Trophoblast cell (in vitro differentiated cells and primary cell): ENCODE data around the gene KCNT1.

Source experiments
- DNase-seq, 2 donors: peaks; one replicate each; pipeline ENCODE4 v3.0.0-alpha.2; 2016
- H2AFZ ChIP-seq: 2 replicates; pipeline ENCODE4 v1.6.1; 2013; ENCODE audit warnings: low read length, moderate library complexity, mild to moderate bottlenecking; ENCODE audit not compliant: insufficient read depth, poor library complexity
- H2AK5ac ChIP-seq: 2 replicates; pipeline ENCODE4 v1.6.1; 2013; ENCODE audit warnings: mild to moderate bottlenecking, low read length
- H2BK120ac ChIP-seq: 2 replicates; pipeline ENCODE4 v1.6.1; 2013; ENCODE audit warnings: low read length, mild to moderate bottlenecking, moderate library complexity; ENCODE audit not compliant: insufficient read depth, poor library complexity
- H2BK12ac ChIP-seq: 2 replicates; pipeline ENCODE4 v1.6.1; 2013; ENCODE audit warnings: mild to moderate bottlenecking, low read length, moderate library complexity
- H2BK5ac ChIP-seq: 2 replicates; pipeline ENCODE4 v1.6.1; 2013; ENCODE audit warnings: low read length, low read depth, moderate library complexity, mild to moderate bottlenecking; ENCODE audit not compliant: poor library complexity
- H3K14ac ChIP-seq: 2 replicates; pipeline ENCODE4 v1.6.1; 2013; ENCODE audit warnings: mild to moderate bottlenecking, low read length
- H3K18ac ChIP-seq: 2 replicates; pipeline ENCODE4 v1.6.1; 2013; ENCODE audit warnings: mild to moderate bottlenecking, low read length
- H3K23ac ChIP-seq: 2 replicates; pipeline ENCODE4 v1.6.1; 2013; ENCODE audit warnings: low read length
- H3K27ac ChIP-seq: 2 replicates; pipeline ENCODE4 v1.5.1; 2013; ENCODE audit warnings: low read depth, mild to moderate bottlenecking, inconsistent platforms, low read length, moderate library complexity
- H3K27me3 ChIP-seq: 2 replicates; pipeline ENCODE4 v1.6.1; 2013; ENCODE audit warnings: inconsistent platforms, mild to moderate bottlenecking, low read length, moderate library complexity; ENCODE audit not compliant: insufficient read depth
- H3K36me3 ChIP-seq, 2 experiments: 1 replicate in 1 of 2; 2 replicates in 1 of 2; pipeline ENCODE4 v1.6.1; 2013; ENCODE audit warnings: low read length in 2 of 2, mild to moderate bottlenecking in 2 of 2, moderate library complexity in 1 of 2; ENCODE audit not compliant: insufficient read depth in 2 of 2, control insufficient read depth in 1 of 2
- H3K4ac ChIP-seq: 2 replicates; pipeline ENCODE4 v1.6.1; 2013; ENCODE audit warnings: low read depth, mild to moderate bottlenecking, low read length, moderate library complexity
- H3K4me1 ChIP-seq, 2 experiments: 1 replicate in 1 of 2; 2 replicates in 1 of 2; pipeline ENCODE4 v1.6.1; 2013; ENCODE audit warnings: low read length in 2 of 2, mild to moderate bottlenecking in 2 of 2, moderate library complexity in 1 of 2; ENCODE audit not compliant: insufficient read depth in 2 of 2, control insufficient read depth in 1 of 2
- H3K4me2 ChIP-seq: 2 replicates; pipeline ENCODE4 v1.6.1; 2013; ENCODE audit warnings: inconsistent platforms, mild to moderate bottlenecking, low read length, moderate library complexity
- H3K4me3 ChIP-seq: 2 replicates; pipeline ENCODE4 v1.5.1; 2013; ENCODE audit warnings: mild to moderate bottlenecking, low read depth, low read length, inconsistent platforms
- H3K79me1 ChIP-seq: one replicate; pipeline ENCODE4 v1.6.1; 2013; ENCODE audit warnings: low read length
- H3K79me2 ChIP-seq: 2 replicates; pipeline ENCODE4 v1.6.1; 2013; ENCODE audit warnings: low read length, mild to moderate bottlenecking; ENCODE audit not compliant: control insufficient read depth, insufficient read depth, poor library complexity
- H3K9ac ChIP-seq: 2 replicates; pipeline ENCODE4 v1.6.1; 2013; ENCODE audit warnings: mild to moderate bottlenecking, low read length
- H3K9me3 ChIP-seq: 2 replicates; pipeline ENCODE4 v1.6.1; 2013; ENCODE audit warnings: low read depth, mild to moderate bottlenecking, control low read depth, inconsistent platforms, low read length; ENCODE audit not compliant: insufficient read depth
- H4K12ac ChIP-seq: 2 replicates; pipeline ENCODE4 v1.6.1; 2013; ENCODE audit warnings: low read depth, mild to moderate bottlenecking, low read length, moderate library complexity
- H4K8ac ChIP-seq: 2 replicates; pipeline ENCODE4 v1.6.1; 2013; ENCODE audit warnings: low read depth, mild to moderate bottlenecking, low read length, moderate library complexity
- H4K91ac ChIP-seq: one replicate; pipeline ENCODE4 v1.6.1; 2013; ENCODE audit warnings: low read depth, mild to moderate bottlenecking, low read length, moderate library complexity
- WGBS: extraction: QIAGEN DNeasy Blood & Tissue Kit; methylation state at CpG from one replicate; pipeline ENCODE4 v1.1.7; 2013; ENCODE audit warnings: missing lambda C conversion rate; ENCODE audit not compliant: insufficient read length, insufficient coverage; ENCODE audit errors: extremely low coverage; 5-methylcytosine and 5-hydroxymethylcytosine counted together

Gene KCNT1

GRCh38 chr9:135826188-135826545 lies 124.2 kb downstream of the KCNT1 start:
- H3K4ac ChIP-seq: no peak overlapping the region
- H3K18ac ChIP-seq: no peak overlapping the region
- H2BK5ac ChIP-seq: no peak overlapping the region
- no peaks in the 10 kb centered on the region for H3K79me1 ChIP-seq
- H4K12ac ChIP-seq: no peak overlapping the region
- no peak overlapping the region for H4K8ac ChIP-seq
- no peak overlapping the region for H2AK5ac ChIP-seq
- no peak overlapping the region for H2AFZ ChIP-seq
- no peaks in the 10 kb centered on the region for H3K27me3 ChIP-seq
- H3K27ac ChIP-seq: no peak overlapping the region
- no peak overlapping the region for H3K9ac ChIP-seq
- no peak overlapping the region for H2BK12ac ChIP-seq
- H4K91ac ChIP-seq: no peak overlapping the region
- H3K36me3 ChIP-seq: peaks cover 32 to 35% of the 10 kb centered on the region in 2 experiments
- no peak overlapping the region for H3K23ac ChIP-seq
- H3K4me1 ChIP-seq: no peaks in the 10 kb centered on the region
- WGBS: no CpG with 5 or more reads among the region's 14 CpGs
- H2BK120ac ChIP-seq: no peak overlapping the region
- H3K4me3 ChIP-seq: no peak overlapping the region
- H3K79me2 ChIP-seq: no peaks in the 10 kb centered on the region
- H3K4me2 ChIP-seq: no peak overlapping the region
- DNase-seq: no peak
- H3K14ac ChIP-seq: no peak overlapping the region
- H3K9me3 ChIP-seq: no peaks in the 10 kb centered on the region

- Histone ChIP-seq H3K4me1 (no peaks in the 10 kb centered on the region), H2AFZ (no peak overlapping the region), H3K36me3 (peaks cover 20 to 24% of the 10 kb centered on the region in 2 experiments), H3K9ac (no peak overlapping the region), H2BK5ac (no peak overlapping the region), H4K91ac (no peak overlapping the region), H2BK120ac (no peak overlapping the region), H3K4me2 (no peak overlapping the region), H4K8ac (no peak overlapping the region), H3K4me3 (no peak overlapping the region), H2BK12ac (no peak overlapping the region), H3K27me3 (no peaks in the 10 kb centered on the region), H3K18ac (no peak overlapping the region), H2AK5ac (no peak overlapping the region), H3K27ac (no peak overlapping the region), H3K14ac (no peak overlapping the region), H3K79me1 (no peaks in the 10 kb centered on the region), H3K4ac (no peak overlapping the region), H3K9me3 (no peaks in the 10 kb centered on the region), H3K23ac (no peak overlapping the region), H4K12ac (no peak overlapping the region), H3K79me2 (no peaks in the 10 kb centered on the region)
- WGBS: no CpG with 5 or more reads among the region's 12 CpGs
- DNase-seq: no peak
Measured at GRCh38 chr9:135827301-135827700, 125.3 kb downstream of the KCNT1 start.

- no peak overlapping the region for H3K27ac ChIP-seq
- no peak for DNase-seq
- H3K79me1 ChIP-seq: no peaks in the 10 kb centered on the region
- H3K79me2 ChIP-seq: no peaks in the 10 kb centered on the region
- H3K18ac ChIP-seq: peak overlapping the region; percentile 21
- H3K27me3 ChIP-seq: no peaks in the 10 kb centered on the region
- no peak overlapping the region for H2BK120ac ChIP-seq
- WGBS: no CpG with 5 or more reads among the region's 13 CpGs
- no peak overlapping the region for H2BK5ac ChIP-seq
- no peak overlapping the region for H4K12ac ChIP-seq
- no peak overlapping the region for H3K4ac ChIP-seq
- H3K36me3 ChIP-seq: peaks cover 13 to 16% of the 10 kb centered on the region in 2 experiments
- no peak overlapping the region for H2BK12ac ChIP-seq
- no peak overlapping the region for H3K9ac ChIP-seq
- no peak overlapping the region for H2AK5ac ChIP-seq
- no peak overlapping the region for H2AFZ ChIP-seq
- H3K14ac ChIP-seq: no peak overlapping the region
- no peak overlapping the region for H3K4me3 ChIP-seq
- no peaks in the 10 kb centered on the region for H3K4me1 ChIP-seq
- no peak overlapping the region for H3K4me2 ChIP-seq
- H4K91ac ChIP-seq: no peak overlapping the region
- H4K8ac ChIP-seq: no peak overlapping the region
- no peaks in the 10 kb centered on the region for H3K9me3 ChIP-seq
- no peak overlapping the region for H3K23ac ChIP-seq
Measured at GRCh38 chr9:135827866-135828580, 126.0 kb downstream of the KCNT1 start.

GRCh38 chr9:135828656-135829055 lies 126.7 kb downstream of the KCNT1 start:
- H3K27me3 ChIP-seq: no peaks in the 10 kb centered on the region
- H4K8ac ChIP-seq: no peak overlapping the region
- no peak overlapping the region for H2BK12ac ChIP-seq
- H2BK5ac ChIP-seq: no peak overlapping the region
- no peak overlapping the region for H3K23ac ChIP-seq
- no peak overlapping the region for H3K4ac ChIP-seq
- H3K4me2 ChIP-seq: no peak overlapping the region
- H3K27ac ChIP-seq: no peak overlapping the region
- no peak for DNase-seq
- no peaks in the 10 kb centered on the region for H3K9me3 ChIP-seq
- H3K79me2 ChIP-seq: no peaks in the 10 kb centered on the region
- H2AFZ ChIP-seq: no peak overlapping the region
- no peak overlapping the region for H3K18ac ChIP-seq
- no peak overlapping the region for H3K9ac ChIP-seq
- no CpG with 5 or more reads among the region's 5 CpGs for WGBS
- no peaks in the 10 kb centered on the region for H3K4me1 ChIP-seq
- H4K12ac ChIP-seq: no peak overlapping the region
- no peak overlapping the region for H3K4me3 ChIP-seq
- peaks cover 9 to 12% of the 10 kb centered on the region in 2 experiments for H3K36me3 ChIP-seq
- no peak overlapping the region for H2AK5ac ChIP-seq
- H4K91ac ChIP-seq: no peak overlapping the region
- H3K79me1 ChIP-seq: no peaks in the 10 kb centered on the region
- no peak overlapping the region for H2BK120ac ChIP-seq
- no peak overlapping the region for H3K14ac ChIP-seq
